ENCODE measurements around the gene MBD3L2B.
"Not testable (repeated sequence)": the region's sequence is repeated elsewhere in the genome, so short reads cannot be mapped to it uniquely, and the experiment has no call there.

Gene MBD3L2B

GRCh38 chr19:7063339-7063738, 42.1 kb upstream of the MBD3L2B start:
- H3K4me3 ChIP-seq (ENCODE audit: low read depth, low read length) = no peak overlapping the region
- no peak for TF ChIP-seq CTCF (IDR thresholded peaks at IDR 0.05; ENCODE audit: control insufficient read depth, extremely low read depth, insufficient read depth)
- no peak for DNase-seq (ENCODE audit: low read depth)

DNA sequence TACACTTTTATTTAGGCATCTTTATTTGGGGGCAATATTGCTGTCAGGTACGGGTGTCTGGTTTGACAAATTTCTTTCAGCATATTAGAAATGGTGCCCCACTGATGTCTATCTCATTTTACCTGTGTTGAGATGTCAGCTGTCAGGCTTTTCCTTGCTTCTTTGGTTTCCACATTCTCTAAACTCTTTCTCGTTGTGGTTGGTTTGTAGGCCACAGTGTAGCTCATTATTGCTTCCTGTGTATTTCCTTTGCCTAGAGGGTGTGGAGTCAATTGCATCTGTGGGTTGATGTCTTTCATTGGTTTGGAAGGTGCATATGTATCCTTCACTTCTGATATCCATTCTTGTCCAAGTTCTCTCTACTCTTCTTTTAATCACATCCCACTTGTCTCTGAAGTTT, 38.7 kb upstream of the MBD3L2B start:
- DNase-seq (ENCODE audit: low read depth) = not testable (repeated sequence)

DNA sequence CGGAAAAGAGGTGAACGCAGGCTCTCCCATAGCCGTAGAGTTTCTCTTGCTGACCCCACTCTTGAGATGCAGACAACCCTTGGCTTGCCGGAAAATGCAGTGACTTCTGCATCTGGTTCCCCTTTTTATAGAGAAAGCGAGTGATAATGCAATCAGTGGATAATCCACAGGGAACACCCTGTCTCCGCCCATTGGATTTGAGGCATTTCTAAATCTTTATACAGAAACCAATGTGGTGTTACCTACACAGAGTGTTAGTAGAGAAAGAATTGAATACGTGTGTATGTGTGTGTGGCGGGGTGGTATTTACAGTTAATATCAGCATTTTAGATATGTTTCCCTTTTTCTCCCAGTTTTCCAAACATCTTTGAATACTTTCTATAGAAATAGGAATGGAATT, 37.3 kb upstream of the MBD3L2B start, which contains the start of gene MBD3L3:
Gene MBD3L3 (minus strand): TSS at position 101 of the 400 bp plus-strand sequence. CDS start 71 bp downstream, at position 30.
- not testable (repeated sequence) for H3K4me3 ChIP-seq (ENCODE audit: low read depth, low read length); DNase-seq (ENCODE audit: low read depth)

More for the DNA sequence above, 38.7 kb upstream of the MBD3L2B start:
- H3K4me3 ChIP-seq (ENCODE audit: low read depth, low read length) = not testable (repeated sequence)

GRCh38 chr19:7056371-7056770, 35.1 kb upstream of the MBD3L2B start:
- DNase-seq (ENCODE audit: low read depth); H3K4me3 ChIP-seq (ENCODE audit: low read depth, low read length): not testable (repeated sequence)

DNA sequence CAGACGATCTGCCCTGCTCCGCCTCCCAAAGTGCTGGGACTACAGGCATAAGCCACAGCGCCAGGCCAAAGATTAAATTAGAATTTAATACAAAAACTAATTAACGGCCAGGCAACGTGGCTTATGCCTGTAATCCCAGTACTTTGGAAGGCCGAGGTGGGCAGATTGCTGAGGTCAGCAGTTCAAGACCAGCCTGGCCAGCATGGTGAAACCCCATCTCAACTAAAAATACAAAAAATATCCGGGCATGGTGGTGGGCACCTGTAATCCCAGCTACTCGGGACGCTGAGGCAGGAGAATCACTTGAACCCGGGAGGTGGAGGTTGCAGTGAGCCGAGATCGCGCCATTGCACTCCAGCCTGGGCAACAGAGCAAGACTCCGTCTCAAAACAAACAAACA, 34.4 kb upstream of the MBD3L2B start:
- not testable (repeated sequence) for H3K4me3 ChIP-seq (ENCODE audit: low read depth, low read length); DNase-seq (ENCODE audit: low read depth)

DNA sequence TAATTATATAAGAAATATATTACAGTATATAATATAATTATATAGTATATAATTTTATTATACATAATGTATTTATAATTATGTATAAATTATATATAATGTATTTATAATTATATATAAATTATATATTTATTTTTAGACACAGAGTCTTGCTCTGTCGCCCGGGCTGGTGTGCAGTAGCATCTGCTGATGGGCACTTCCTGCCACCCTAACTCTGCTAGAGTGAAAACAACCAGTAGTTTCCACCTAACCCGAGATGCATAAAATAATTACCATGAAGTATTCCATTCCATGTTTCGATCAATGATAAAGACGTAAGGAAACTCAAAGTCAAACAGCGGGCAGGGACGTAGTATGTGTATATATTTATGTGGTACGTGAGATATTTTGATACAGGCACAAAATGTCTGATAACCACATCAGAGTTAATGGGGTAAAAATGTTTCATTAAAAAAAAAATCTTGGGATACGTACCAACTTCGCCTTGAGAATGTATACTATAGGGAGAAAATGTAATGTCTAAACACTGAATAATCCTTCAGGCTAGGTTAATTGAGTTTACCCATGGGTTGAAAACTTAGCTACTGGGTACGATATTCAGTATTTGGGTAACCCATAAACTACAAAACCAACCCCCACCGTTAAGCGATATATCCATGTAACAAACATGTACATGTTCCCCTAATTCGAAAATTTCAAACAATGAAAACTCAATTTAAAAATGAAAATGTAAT, 33.6 kb upstream of the MBD3L2B start:
- not testable (repeated sequence) for DNase-seq (ENCODE audit: low read depth); H3K4me3 ChIP-seq (ENCODE audit: low read depth, low read length)

DNA sequence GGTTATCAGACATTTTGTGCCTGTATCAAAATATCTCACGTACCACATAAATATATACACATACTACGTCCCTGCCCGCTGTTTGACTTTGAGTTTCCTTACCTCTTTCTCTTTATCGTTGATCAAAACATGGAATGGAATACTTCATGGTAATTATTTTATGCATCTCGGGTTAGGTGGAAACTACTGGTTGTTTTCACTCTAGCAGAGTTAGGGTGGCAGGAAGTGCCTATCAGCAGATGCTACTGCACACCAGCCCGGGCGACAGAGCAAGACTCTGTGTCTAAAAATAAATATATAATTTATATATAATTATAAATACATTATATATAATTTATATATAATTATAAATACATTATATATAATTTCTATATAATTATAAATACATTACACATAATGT, 31.7 kb upstream of the MBD3L2B start:
- not testable (repeated sequence) for H3K4me3 ChIP-seq (ENCODE audit: low read depth, low read length)

GRCh38 chr19:7051421-7051820, 30.2 kb upstream of the MBD3L2B start:
- not testable (repeated sequence) for H3K4me3 ChIP-seq (ENCODE audit: low read depth, low read length); DNase-seq (ENCODE audit: low read depth)

More for the DNA sequence above, 31.7 kb upstream of the MBD3L2B start:
- DNase-seq (ENCODE audit: low read depth) = not testable (repeated sequence)

DNA sequence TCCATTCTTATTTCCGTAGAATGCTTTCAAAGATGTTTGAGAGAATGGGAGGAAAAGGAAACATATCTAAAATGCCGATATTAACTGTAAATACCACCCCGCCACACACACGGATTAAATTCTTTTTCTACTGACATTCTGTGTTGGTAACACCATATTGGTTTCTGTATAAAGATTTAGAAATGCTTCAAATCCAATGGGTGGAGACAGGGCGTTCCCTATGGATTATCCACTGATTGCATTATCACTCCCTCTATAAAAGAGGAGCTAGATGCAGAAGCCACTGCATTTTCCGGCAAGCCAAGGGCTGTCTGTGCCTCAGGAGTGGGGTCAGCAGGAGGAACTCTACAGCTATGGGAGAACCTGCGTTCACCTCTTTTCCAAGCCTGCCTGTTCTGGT, 27.8 kb upstream of the MBD3L2B start, which contains the start of gene MBD3L2:
Gene MBD3L2 (plus strand): TSS at position 301 of the 400 bp plus-strand sequence. CDS start 53 bp downstream, at position 354.
- DNase-seq (ENCODE audit: low read depth); H3K4me3 ChIP-seq (ENCODE audit: low read depth, low read length): not testable (repeated sequence)

DNA sequence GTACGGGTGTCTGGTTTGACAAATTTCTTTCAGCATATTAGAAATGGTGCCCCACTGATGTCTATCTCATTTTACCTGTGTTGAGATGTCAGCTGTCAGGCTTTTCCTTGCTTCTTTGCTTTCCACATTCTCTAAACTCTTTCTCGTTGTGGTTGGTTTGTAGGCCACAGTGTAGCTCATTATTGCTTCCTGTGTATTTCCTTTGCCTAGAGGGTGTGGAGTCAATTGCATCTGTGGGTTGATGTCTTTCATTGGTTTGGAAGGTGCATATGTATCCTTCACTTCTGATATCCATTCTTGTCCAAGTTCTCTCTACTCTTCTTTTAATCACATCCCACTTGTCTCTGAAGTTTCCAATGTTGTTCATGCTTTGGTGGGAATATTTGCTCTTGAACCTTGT, 20.3 kb upstream of the MBD3L2B start:
- DNase-seq (ENCODE audit: low read depth); H3K4me3 ChIP-seq (ENCODE audit: low read depth, low read length): not testable (repeated sequence)

DNA sequence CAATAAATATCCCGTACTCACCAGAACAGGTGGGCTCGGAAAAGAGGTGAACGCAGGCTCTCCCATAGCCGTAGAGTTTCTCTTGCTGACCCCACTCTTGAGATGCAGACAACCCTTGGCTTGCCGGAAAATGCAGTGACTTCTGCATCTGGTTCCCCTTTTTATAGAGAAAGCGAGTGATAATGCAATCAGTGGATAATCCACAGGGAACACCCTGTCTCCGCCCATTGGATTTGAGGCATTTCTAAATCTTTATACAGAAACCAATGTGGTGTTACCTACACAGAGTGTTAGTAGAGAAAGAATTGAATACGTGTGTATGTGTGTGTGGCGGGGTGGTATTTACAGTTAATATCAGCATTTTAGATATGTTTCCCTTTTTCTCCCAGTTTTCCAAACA, 18.8 kb upstream of the MBD3L2B start, which contains the start of gene MBD3L4:
Gene MBD3L4 (minus strand): TSS at position 101 of the 400 bp plus-strand sequence. CDS start 35 bp downstream, at position 66.
- DNase-seq (ENCODE audit: low read depth); H3K4me3 ChIP-seq (ENCODE audit: low read depth, low read length): not testable (repeated sequence)

GRCh38 chr19:7030278-7030677, 9.0 kb upstream of the MBD3L2B start, which contains the start of gene MBD3L5:
TSS of gene MBD3L5 (plus strand) at chr19:7030578. CDS start at chr19:7030612, 34 bp downstream.
- not testable (repeated sequence) for H3K4me3 ChIP-seq (ENCODE audit: low read depth, low read length); DNase-seq (ENCODE audit: low read depth)

DNA sequence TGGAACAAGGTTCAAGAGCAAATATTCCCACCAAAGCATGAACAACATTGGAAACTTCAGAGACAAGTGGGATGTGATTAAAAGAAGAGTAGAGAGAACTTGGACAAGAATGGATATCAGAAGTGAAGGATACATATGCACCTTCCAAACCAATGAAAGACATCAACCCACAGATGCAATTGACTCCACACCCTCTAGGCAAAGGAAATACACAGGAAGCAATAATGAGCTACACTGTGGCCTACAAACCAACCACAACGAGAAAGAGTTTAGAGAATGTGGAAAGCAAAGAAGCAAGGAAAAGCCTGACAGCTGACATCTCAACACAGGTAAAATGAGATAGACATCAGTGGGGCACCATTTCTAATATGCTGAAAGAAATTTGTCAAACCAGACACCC, 7.6 kb upstream of the MBD3L2B start:
- H3K4me3 ChIP-seq (ENCODE audit: low read depth, low read length); DNase-seq (ENCODE audit: low read depth): not testable (repeated sequence)

DNA sequence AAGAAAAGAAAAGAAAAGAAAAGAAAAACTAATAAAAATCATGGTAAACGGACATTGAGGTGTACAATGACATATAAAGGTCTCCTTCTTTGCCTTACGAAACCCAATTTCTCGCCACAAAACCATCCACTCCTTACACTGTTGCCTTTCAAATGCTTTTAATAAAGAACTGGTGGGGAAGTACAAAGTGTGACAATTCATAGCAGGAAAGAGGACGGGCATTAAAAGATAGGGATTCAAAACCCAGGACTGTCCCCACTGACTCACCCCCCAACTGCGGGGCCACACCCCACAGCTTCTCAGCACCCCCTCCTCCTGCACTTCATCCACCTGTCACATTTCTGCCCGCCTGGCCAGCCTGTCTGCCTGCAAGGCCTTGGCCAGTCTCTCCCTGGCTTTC, 2.4 kb downstream of the MBD3L2B start:
- no peak overlapping the region for H3K4me3 ChIP-seq (ENCODE audit: low read depth, low read length)
- DNase-seq (ENCODE audit: low read depth) = no peak
- TF ChIP-seq CTCF (IDR thresholded peaks at IDR 0.05; ENCODE audit: control insufficient read depth, extremely low read depth, insufficient read depth) = no peak

Measured in LNCaP clone FGC (cell line).